OCI-LY7 (cell line): Measurements from ENCODE around the gene PLAC1. TPM values are rescaled to one million over a fixed set of nuclear protein-coding genes. Genes with fewer than 3 reads are reported as not detected.

Experiments
- BruUV-seq: library from RNA; stranded (reverse); fragments of 400-500 nt; replicated peaks from 2 replicates; lab custom pipeline; 2021; lab: Mats Ljungman, UMichigan
- CTCF ChIA-PET: fragments of 300-600 bp; sonication (Branson Sonifier 250); formaldehyde crosslinking; loops from one replicate; lab custom pipeline; 2022; ENCODE audit warnings: antibody characterized with exemption; ENCODE audit not compliant: unreplicated experiment; lab: Charles Lee
- POLR2A ChIA-PET: fragments of 300-600 bp; sonication (Branson Sonifier 250); formaldehyde crosslinking; loops from one replicate; lab custom pipeline; 2022; ENCODE audit warnings: antibody characterized with exemption; lab: Charles Lee
- DNase-seq: peaks from one replicate; pipeline ENCODE4 v3.0.0-alpha.2; 2015; ENCODE audit warnings: low spot score
- H2AFZ ChIP-seq: fragments of 200-600 bp; sonication (generic), shearing (Covaris generic); 2 replicates; pipeline ENCODE4 v1.6.1; 2014; ENCODE audit warnings: mild to moderate bottlenecking, antibody characterized with exemption, low read length, moderate library complexity
- H3K27ac ChIP-seq: fragments of 200-600 bp; sonication (generic); 2 replicates; pipeline ENCODE4 v1.5.1; 2014; ENCODE audit warnings: mixed run types, low read depth, mild to moderate bottlenecking, moderate library complexity, low read length, inconsistent platforms; ENCODE audit not compliant: poor library complexity, severe bottlenecking
- H3K36me3 ChIP-seq: fragments of 200-600 bp; sonication (generic); 2 replicates; pipeline ENCODE4 v1.6.1; 2014; ENCODE audit warnings: mild to moderate bottlenecking, antibody characterized with exemption, low read length, moderate library complexity, mixed read lengths; ENCODE audit not compliant: insufficient read depth
- H3K4me1 ChIP-seq: fragments of 200-600 bp; sonication (generic); 2 replicates; pipeline ENCODE4 v1.5.1; 2014; ENCODE audit warnings: mild to moderate bottlenecking, low read length; ENCODE audit not compliant: insufficient read depth, poor library complexity, severe bottlenecking
- H3K4me2 ChIP-seq: fragments of 200-600 bp; sonication (generic); 2 replicates; pipeline ENCODE4 v1.6.1; 2014; ENCODE audit warnings: mild to moderate bottlenecking, low read length
- H3K4me3 ChIP-seq: fragments of 200-600 bp; sonication (generic); 2 replicates; pipeline ENCODE4 v1.5.1; 2014; ENCODE audit warnings: mild to moderate bottlenecking, low read depth, low read length; ENCODE audit not compliant: poor library complexity, severe bottlenecking
- H3K79me2 ChIP-seq: fragments of 200-600 bp; sonication (generic); 2 replicates; pipeline ENCODE4 v1.6.1; 2016; ENCODE audit warnings: low read depth, mild to moderate bottlenecking, low read length, moderate library complexity, mixed read lengths; ENCODE audit not compliant: insufficient read depth
- H3K9me2 ChIP-seq: fragments of 200-600 bp; sonication (generic); 2 replicates; pipeline ENCODE4 v1.6.1; 2016; ENCODE audit warnings: mild to moderate bottlenecking, low read length, mixed read lengths; ENCODE audit not compliant: insufficient read depth
- H3K9me3 ChIP-seq: fragments of 200-600 bp; sonication (generic); 2 replicates; pipeline ENCODE4 v1.6.1; 2014; ENCODE audit warnings: mild to moderate bottlenecking, mixed run types, low read length, mixed read lengths
- H4K20me1 ChIP-seq: fragments of 200-600 bp; sonication (generic); 2 replicates; pipeline ENCODE4 v1.6.1; 2014; ENCODE audit warnings: mild to moderate bottlenecking, antibody characterized with exemption, low read length, moderate library complexity, mixed read lengths; ENCODE audit not compliant: insufficient read depth
- CTCF ChIP-seq: fragments of 200-600 bp; sonication (generic); conservative IDR thresholded peaks from 2 replicates; pipeline ENCODE4 v1.5.1; 2014; ENCODE audit warnings: mild to moderate bottlenecking, antibody characterized with exemption, low read length, moderate library complexity, mixed read lengths
- EZH2phosphoT487 ChIP-seq: fragments of 200-600 bp; sonication (generic); IDR thresholded peaks from 2 replicates; pipeline ENCODE4 v1.6.1; 2018; ENCODE audit warnings: low read depth, borderline replicate concordance, mild to moderate bottlenecking, mixed run types, antibody characterized with exemption, low read length, moderate library complexity, mixed read lengths
- intact Hi-C: fragments of 100-400 bp; cut with micrococcal nuclease; formaldehyde crosslinking; loops from one replicate; pipeline ENCODE4 v1.10.0; 2022; ENCODE audit not compliant: unreplicated experiment
- total RNA-seq, 2 experiments: library from RNA; depleted of rRNA in 1 of 2; stranded (reverse); fragments of >200 nt in 1 of 2; shearing (Covaris generic) in 1 of 2; gene quantifications; 2 replicates each; pipeline ENCODE4 v1.2.3, GENCODE V29; 2014 to 2022

PLAC1 gene
- total RNA-seq, 2 experiments from 2014 or later = 0.28 TPM; not detected in 1

GRCh38 chrX:134658760-134659023 is 421 bp upstream of the PLAC1 start:
- Histone ChIP-seq H3K36me3 (no peaks in the 10 kb centered on the region), H3K4me2 (no peak overlapping the region), H3K9me3 (no peaks in the 10 kb centered on the region), H3K9me2 (no peaks in the 10 kb centered on the region), H4K20me1 (no peaks in the 10 kb centered on the region), H2AFZ (no peak overlapping the region), H3K4me3 (no peak overlapping the region), H3K4me1 (no peaks in the 10 kb centered on the region), H3K79me2 (no peaks in the 10 kb centered on the region), H3K27ac (no peak overlapping the region)
- DNase-seq = no peak
- intact Hi-C loops = no loop called here
- TF ChIP-seq CTCF = no peak
- TF ChIP-seq EZH2phosphoT487 = no peak
- ChIA-PET CTCF (no interaction called here), POLR2A (no interaction called here)
- no TSS peak for BruUV-seq

GRCh38 chrX:134654398-134655012 is 3.8 kb downstream of the PLAC1 start:
- CTCF ChIA-PET = no interaction called here
- H3K27ac ChIP-seq = no peak overlapping the region
- no peaks in the 10 kb centered on the region for H4K20me1 ChIP-seq
- TF ChIP-seq CTCF = no peak
- no peak for TF ChIP-seq EZH2phosphoT487
- no TSS peak for BruUV-seq
- POLR2A ChIA-PET = no interaction called here
- no peaks in the 10 kb centered on the region for H3K79me2 ChIP-seq
- no peaks in the 10 kb centered on the region for H3K9me3 ChIP-seq
- no peak overlapping the region for H2AFZ ChIP-seq
- no peak overlapping the region for H3K4me2 ChIP-seq
- no peaks in the 10 kb centered on the region for H3K9me2 ChIP-seq
- intact Hi-C loops = no loop called here
- H3K36me3 ChIP-seq = no peaks in the 10 kb centered on the region
- H3K4me1 ChIP-seq = no peaks in the 10 kb centered on the region
- H3K4me3 ChIP-seq = no peak overlapping the region
- DNase-seq = no peak

GRCh38 chrX:134653835-134654234 is 4.4 kb downstream of the PLAC1 start:
- CTCF ChIA-PET = no interaction called here

More at GRCh38 chrX:134653835-134654234, 4.4 kb downstream of the PLAC1 start:
- Histone ChIP-seq H3K36me3 (no peaks in the 10 kb centered on the region), H4K20me1 (no peaks in the 10 kb centered on the region), H2AFZ (no peak overlapping the region), H3K9me3 (no peaks in the 10 kb centered on the region), H3K79me2 (no peaks in the 10 kb centered on the region), H3K4me1 (no peaks in the 10 kb centered on the region), H3K9me2 (no peaks in the 10 kb centered on the region), H3K4me2 (no peak overlapping the region), H3K4me3 (no peak overlapping the region), H3K27ac (no peak overlapping the region)
- no peak for DNase-seq
- intact Hi-C loops = no loop called here
- POLR2A ChIA-PET = no interaction called here
- BruUV-seq = no TSS peak
- TF ChIP-seq EZH2phosphoT487 (no peak), CTCF (no peak)
